ENCODE data around the gene TMOD2.
A peak's percentile ranks its signal among the peaks of the same experiment; 100 is the strongest.

TMOD2 gene

GRCh38 chr15:51750792-51751696 is at the start of gene TMOD2:
TMOD2 (plus strand) TSS chr15:51751597; CDS start chr15:51766442, 14,845 bp downstream.
- peak in 1 of 2 donors; percentile 29 for DNase-seq (ENCODE audit: low read depth in 1 of 2, low spot score in 1 of 2)

GRCh38 chr15:51702710-51703109 is 48.7 kb upstream of the TMOD2 start:
- DNase-seq (ENCODE audit: low read depth in 1 of 2, low spot score in 1 of 2), result no peak

GRCh38 chr15:51706291-51706690 is 45.1 kb upstream of the TMOD2 start:
- DNase-seq (ENCODE audit: low read depth in 1 of 2, low spot score in 1 of 2), result no peak

GRCh38 chr15:51706926-51707608 is 44.3 kb upstream of the TMOD2 start:
- DNase-seq (ENCODE audit: low read depth in 1 of 2, low spot score in 1 of 2), result no peak

GRCh38 chr15:51708013-51708412 is 43.4 kb upstream of the TMOD2 start:
- DNase-seq (ENCODE audit: low read depth in 1 of 2, low spot score in 1 of 2), result no peak

GRCh38 chr15:51709031-51709430 is 42.4 kb upstream of the TMOD2 start:
- no peak for DNase-seq (ENCODE audit: low read depth in 1 of 2, low spot score in 1 of 2)

- no peak for DNase-seq (ENCODE audit: low read depth in 1 of 2, low spot score in 1 of 2)
These were observed 37.2 kb upstream of the TMOD2 start for GRCh38 chr15:51714162-51714561.

GRCh38 chr15:51714911-51715310 is 36.5 kb upstream of the TMOD2 start:
- no peak for DNase-seq (ENCODE audit: low read depth in 1 of 2, low spot score in 1 of 2)

- DNase-seq (ENCODE audit: low read depth in 1 of 2, low spot score in 1 of 2), result no peak
These were observed 33.2 kb upstream of the TMOD2 start for GRCh38 chr15:51718219-51718618.

GRCh38 chr15:51718746-51719145 is 32.7 kb upstream of the TMOD2 start:
- DNase-seq (ENCODE audit: low read depth in 1 of 2, low spot score in 1 of 2), result no peak

- no peak for DNase-seq (ENCODE audit: low read depth in 1 of 2, low spot score in 1 of 2)
These were observed 31.0 kb upstream of the TMOD2 start for GRCh38 chr15:51720201-51720995.

GRCh38 chr15:51721199-51721960 is 30.0 kb upstream of the TMOD2 start:
- no peak for DNase-seq (ENCODE audit: low read depth in 1 of 2, low spot score in 1 of 2)

- DNase-seq (ENCODE audit: low read depth in 1 of 2, low spot score in 1 of 2), result no peak
These were observed 27.2 kb upstream of the TMOD2 start for GRCh38 chr15:51724199-51724598.

- no peak for DNase-seq (ENCODE audit: low read depth in 1 of 2, low spot score in 1 of 2)
These were observed 26.7 kb upstream of the TMOD2 start for GRCh38 chr15:51724673-51725072.

- DNase-seq (ENCODE audit: low read depth in 1 of 2, low spot score in 1 of 2), result peak in 1 of 2 donors; percentile 15
These were observed 24.9 kb upstream of the TMOD2 start for GRCh38 chr15:51726302-51727073.

- no peak for DNase-seq (ENCODE audit: low read depth in 1 of 2, low spot score in 1 of 2)
These were observed 24.1 kb upstream of the TMOD2 start for GRCh38 chr15:51727141-51727897.

- DNase-seq (ENCODE audit: low read depth in 1 of 2, low spot score in 1 of 2), result no peak
These were observed 19.7 kb upstream of the TMOD2 start for GRCh38 chr15:51731549-51732267.

- no peak for DNase-seq (ENCODE audit: low read depth in 1 of 2, low spot score in 1 of 2)
These were observed 18.8 kb upstream of the TMOD2 start for GRCh38 chr15:51732646-51733045.

All from activated T-helper 1 cell treated with anti-CD3 and anti-CD28 coated beads, Interleukin-2, amount 50 U/mL, for 16 hours (primary cell).